ENCODE data around the gene CCNB2.

DNA sequence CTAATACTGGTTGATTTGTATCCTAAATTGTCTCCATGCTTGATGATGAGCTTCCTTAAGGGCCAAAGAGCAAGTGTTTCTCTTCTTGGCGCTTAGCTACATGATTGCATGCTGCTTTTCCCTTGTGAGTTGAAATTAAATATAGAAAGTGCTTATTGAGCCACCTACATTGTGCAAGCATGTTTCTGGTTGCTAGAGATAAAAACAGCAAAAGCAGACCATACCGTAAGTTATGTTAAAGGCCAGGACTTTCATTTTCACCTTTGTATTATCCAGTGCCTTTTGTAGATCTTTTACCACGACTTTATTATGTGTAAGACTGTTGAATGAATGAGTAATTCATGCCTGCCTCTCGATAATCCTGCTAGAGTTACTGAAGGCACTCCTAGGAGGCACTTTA lies 41.9 kb upstream of the CCNB2 start:
- TF ChIP-seq, protein P1, sequence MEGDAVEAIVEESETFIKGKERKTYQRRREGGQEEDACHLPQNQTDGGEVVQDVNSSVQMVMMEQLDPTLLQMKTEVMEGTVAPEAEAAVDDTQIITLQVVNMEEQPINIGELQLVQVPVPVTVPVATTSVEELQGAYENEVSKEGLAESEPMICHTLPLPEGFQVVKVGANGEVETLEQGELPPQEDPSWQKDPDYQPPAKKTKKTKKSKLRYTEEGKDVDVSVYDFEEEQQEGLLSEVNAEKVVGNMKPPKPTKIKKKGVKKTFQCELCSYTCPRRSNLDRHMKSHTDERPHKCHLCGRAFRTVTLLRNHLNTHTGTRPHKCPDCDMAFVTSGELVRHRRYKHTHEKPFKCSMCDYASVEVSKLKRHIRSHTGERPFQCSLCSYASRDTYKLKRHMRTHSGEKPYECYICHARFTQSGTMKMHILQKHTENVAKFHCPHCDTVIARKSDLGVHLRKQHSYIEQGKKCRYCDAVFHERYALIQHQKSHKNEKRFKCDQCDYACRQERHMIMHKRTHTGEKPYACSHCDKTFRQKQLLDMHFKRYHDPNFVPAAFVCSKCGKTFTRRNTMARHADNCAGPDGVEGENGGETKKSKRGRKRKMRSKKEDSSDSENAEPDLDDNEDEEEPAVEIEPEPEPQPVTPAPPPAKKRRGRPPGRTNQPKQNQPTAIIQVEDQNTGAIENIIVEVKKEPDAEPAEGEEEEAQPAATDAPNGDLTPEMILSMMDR (IDR thresholded peaks at IDR 0.05): no peak
- no peak for TF ChIP-seq POLR2AphosphoS5 (IDR thresholded peaks at IDR 0.05; ENCODE audit: low read depth, low read length)
- no peak for TF ChIP-seq SIN3A (IDR thresholded peaks at IDR 0.05; ENCODE audit: borderline replicate concordance, insufficient read depth, low read depth, low read length)
- TF ChIP-seq, protein P2, sequence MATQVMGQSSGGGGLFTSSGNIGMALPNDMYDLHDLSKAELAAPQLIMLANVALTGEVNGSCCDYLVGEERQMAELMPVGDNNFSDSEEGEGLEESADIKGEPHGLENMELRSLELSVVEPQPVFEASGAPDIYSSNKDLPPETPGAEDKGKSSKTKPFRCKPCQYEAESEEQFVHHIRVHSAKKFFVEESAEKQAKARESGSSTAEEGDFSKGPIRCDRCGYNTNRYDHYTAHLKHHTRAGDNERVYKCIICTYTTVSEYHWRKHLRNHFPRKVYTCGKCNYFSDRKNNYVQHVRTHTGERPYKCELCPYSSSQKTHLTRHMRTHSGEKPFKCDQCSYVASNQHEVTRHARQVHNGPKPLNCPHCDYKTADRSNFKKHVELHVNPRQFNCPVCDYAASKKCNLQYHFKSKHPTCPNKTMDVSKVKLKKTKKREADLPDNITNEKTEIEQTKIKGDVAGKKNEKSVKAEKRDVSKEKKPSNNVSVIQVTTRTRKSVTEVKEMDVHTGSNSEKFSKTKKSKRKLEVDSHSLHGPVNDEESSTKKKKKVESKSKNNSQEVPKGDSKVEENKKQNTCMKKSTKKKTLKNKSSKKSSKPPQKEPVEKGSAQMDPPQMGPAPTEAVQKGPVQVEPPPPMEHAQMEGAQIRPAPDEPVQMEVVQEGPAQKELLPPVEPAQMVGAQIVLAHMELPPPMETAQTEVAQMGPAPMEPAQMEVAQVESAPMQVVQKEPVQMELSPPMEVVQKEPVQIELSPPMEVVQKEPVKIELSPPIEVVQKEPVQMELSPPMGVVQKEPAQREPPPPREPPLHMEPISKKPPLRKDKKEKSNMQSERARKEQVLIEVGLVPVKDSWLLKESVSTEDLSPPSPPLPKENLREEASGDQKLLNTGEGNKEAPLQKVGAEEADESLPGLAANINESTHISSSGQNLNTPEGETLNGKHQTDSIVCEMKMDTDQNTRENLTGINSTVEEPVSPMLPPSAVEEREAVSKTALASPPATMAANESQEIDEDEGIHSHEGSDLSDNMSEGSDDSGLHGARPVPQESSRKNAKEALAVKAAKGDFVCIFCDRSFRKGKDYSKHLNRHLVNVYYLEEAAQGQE (IDR thresholded peaks at IDR 0.05; ENCODE audit: insufficient read depth in 1 of 2, low read depth in 2 of 2, low read length in 1 of 2): no peak
- no peak for TF ChIP-seq TCF7L2 (IDR thresholded peaks at IDR 0.05; ENCODE audit: low read depth, low read length)
